Lung microvascular endothelial cell (primary cell): ENCODE results near the gene DECR2. TPM values are rescaled to one million over a fixed set of nuclear protein-coding genes. Genes with fewer than 3 reads are reported as not detected.
"Not testable (repeated sequence)": the region's sequence is repeated elsewhere in the genome, so short reads cannot be mapped to it uniquely, and the experiment has no call there.

Source experiments
- DNase-seq, 2 donors: peaks; one replicate each; pipeline versions ENCODE4 v3.0.0 to v3.0.0-alpha.2; 2010; ENCODE audit warnings: low read depth in 2 of 2
- total RNA-seq: library from RNA; depleted of rRNA; stranded (reverse); fragments of >200 nt; gene quantifications from 2 replicates; pipeline ENCODE4 v1.2.1, GENCODE V29; 2014

DECR2 gene
- total RNA-seq, 1 donor from 2014 or later: 9.3 TPM

GRCh38 chr16:379183-379960 is 22.3 kb upstream of the DECR2 start:
- DNase-seq: no peak

GRCh38 chr16:379961-380761 is 21.5 kb upstream of the DECR2 start:
- DNase-seq: no peak

- no peak for DNase-seq
Observed at GRCh38 chr16:380762-381011, 21.0 kb upstream of the DECR2 start.

- peak; percentile 19 to 36 for DNase-seq
Observed at GRCh38 chr16:381012-381788, 20.5 kb upstream of the DECR2 start.

GRCh38 chr16:381789-382717 is 19.6 kb upstream of the DECR2 start, which contains the start of gene PGAP6:
PGAP6 (minus strand) TSS chr16:381978; CDS start chr16:381821, 157 bp downstream.
- DNase-seq: peak; percentile 54 to 72

- peak; percentile 48 to 66 for DNase-seq
Observed at GRCh38 chr16:383326-384051, 18.2 kb upstream of the DECR2 start.

- no peak for DNase-seq
Observed at GRCh38 chr16:386641-387156, 15.0 kb upstream of the DECR2 start.

GRCh38 chr16:387761-388666 is 13.7 kb upstream of the DECR2 start:
- not testable (repeated sequence) for DNase-seq

- DNase-seq: no peak
Observed at GRCh38 chr16:389352-389751, 12.3 kb upstream of the DECR2 start.

- DNase-seq: peak; percentile 78
Observed at GRCh38 chr16:391885-392335, 9.8 kb upstream of the DECR2 start.

- no peak for DNase-seq
Observed at GRCh38 chr16:392450-393030, 9.1 kb upstream of the DECR2 start.

- DNase-seq: no peak
Observed at GRCh38 chr16:396199-396598, 5.5 kb upstream of the DECR2 start.

GRCh38 chr16:396605-397004 is 5.1 kb upstream of the DECR2 start:
- DNase-seq: peak; percentile 48 to 59

GRCh38 chr16:397135-397661 is 4.5 kb upstream of the DECR2 start, which contains the start of gene NME4:
NME4 (plus strand) TSS chr16:397199; CDS start chr16:397223, 24 bp downstream.
- DNase-seq: peak; percentile 26 to 45

- DNase-seq: peak; percentile 67 to 78
Observed at GRCh38 chr16:397736-398332, 3.9 kb upstream of the DECR2 start.

GRCh38 chr16:398561-399339 is 2.9 kb upstream of the DECR2 start:
- no peak for DNase-seq
